HL-60 (cell line): ENCODE data around the gene CPT2.

Source experiments
- CTCF ChIP-seq: IDR thresholded peaks from one replicate; pipeline ENCODE4 v1.5.1; 2011; ENCODE audit warnings: low read length, control low read depth, inconsistent platforms; ENCODE audit not compliant: insufficient read depth
- POLR2AphosphoS5 ChIP-seq: IDR thresholded peaks from 2 replicates; pipeline ENCODE4 v1.6.1; 2012; ENCODE audit warnings: low read depth
- SPI1 ChIP-seq: IDR thresholded peaks from 2 replicates; pipeline ENCODE4 v1.6.1; 2012; ENCODE audit warnings: low read depth, mild to moderate bottlenecking, borderline replicate concordance
- TF ChIP-seq, protein P1 (sequence below): IDR thresholded peaks from 2 replicates; pipeline ENCODE4 v1.6.1; 2012; ENCODE audit warnings: low read depth; ENCODE audit not compliant: insufficient replicate concordance

- TF ChIP-seq CTCF = no peak
- TF ChIP-seq POLR2AphosphoS5 = no peak
- no peak for TF ChIP-seq SPI1
- TF ChIP-seq, protein P1, sequence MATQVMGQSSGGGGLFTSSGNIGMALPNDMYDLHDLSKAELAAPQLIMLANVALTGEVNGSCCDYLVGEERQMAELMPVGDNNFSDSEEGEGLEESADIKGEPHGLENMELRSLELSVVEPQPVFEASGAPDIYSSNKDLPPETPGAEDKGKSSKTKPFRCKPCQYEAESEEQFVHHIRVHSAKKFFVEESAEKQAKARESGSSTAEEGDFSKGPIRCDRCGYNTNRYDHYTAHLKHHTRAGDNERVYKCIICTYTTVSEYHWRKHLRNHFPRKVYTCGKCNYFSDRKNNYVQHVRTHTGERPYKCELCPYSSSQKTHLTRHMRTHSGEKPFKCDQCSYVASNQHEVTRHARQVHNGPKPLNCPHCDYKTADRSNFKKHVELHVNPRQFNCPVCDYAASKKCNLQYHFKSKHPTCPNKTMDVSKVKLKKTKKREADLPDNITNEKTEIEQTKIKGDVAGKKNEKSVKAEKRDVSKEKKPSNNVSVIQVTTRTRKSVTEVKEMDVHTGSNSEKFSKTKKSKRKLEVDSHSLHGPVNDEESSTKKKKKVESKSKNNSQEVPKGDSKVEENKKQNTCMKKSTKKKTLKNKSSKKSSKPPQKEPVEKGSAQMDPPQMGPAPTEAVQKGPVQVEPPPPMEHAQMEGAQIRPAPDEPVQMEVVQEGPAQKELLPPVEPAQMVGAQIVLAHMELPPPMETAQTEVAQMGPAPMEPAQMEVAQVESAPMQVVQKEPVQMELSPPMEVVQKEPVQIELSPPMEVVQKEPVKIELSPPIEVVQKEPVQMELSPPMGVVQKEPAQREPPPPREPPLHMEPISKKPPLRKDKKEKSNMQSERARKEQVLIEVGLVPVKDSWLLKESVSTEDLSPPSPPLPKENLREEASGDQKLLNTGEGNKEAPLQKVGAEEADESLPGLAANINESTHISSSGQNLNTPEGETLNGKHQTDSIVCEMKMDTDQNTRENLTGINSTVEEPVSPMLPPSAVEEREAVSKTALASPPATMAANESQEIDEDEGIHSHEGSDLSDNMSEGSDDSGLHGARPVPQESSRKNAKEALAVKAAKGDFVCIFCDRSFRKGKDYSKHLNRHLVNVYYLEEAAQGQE = no peak
These were observed 21.4 kb upstream of the CPT2 start for GRCh38 chr1:53174971-53175913.
